ENCODE data around the gene SP140.

DNA sequence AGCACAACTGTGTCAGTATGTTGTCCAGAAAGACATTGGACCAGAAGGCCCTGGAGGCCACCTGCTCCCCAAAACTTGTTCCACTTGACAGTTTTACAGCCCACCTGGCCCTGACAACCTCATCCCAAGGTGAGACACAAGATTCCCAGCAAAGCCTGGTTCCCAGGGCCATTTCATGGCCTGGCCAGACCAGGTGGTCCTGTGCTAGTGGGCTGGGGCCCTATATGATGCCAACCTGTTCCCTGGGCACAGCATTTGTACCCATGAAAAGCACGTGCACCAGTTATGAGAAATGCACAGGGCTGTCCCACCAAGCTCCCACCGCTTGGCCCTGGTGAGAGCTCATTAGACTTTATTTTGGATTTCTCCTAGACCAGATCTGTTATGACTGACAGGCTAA is 95.5 kb downstream of the SP140 start:
- TF ChIP-seq, protein P1, sequence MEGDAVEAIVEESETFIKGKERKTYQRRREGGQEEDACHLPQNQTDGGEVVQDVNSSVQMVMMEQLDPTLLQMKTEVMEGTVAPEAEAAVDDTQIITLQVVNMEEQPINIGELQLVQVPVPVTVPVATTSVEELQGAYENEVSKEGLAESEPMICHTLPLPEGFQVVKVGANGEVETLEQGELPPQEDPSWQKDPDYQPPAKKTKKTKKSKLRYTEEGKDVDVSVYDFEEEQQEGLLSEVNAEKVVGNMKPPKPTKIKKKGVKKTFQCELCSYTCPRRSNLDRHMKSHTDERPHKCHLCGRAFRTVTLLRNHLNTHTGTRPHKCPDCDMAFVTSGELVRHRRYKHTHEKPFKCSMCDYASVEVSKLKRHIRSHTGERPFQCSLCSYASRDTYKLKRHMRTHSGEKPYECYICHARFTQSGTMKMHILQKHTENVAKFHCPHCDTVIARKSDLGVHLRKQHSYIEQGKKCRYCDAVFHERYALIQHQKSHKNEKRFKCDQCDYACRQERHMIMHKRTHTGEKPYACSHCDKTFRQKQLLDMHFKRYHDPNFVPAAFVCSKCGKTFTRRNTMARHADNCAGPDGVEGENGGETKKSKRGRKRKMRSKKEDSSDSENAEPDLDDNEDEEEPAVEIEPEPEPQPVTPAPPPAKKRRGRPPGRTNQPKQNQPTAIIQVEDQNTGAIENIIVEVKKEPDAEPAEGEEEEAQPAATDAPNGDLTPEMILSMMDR (IDR thresholded peaks at IDR 0.05; ENCODE audit: low read length), result no peak
- TF ChIP-seq EZH2 (optimal IDR thresholded peaks at IDR 0.05; ENCODE audit: low read depth, low read length), result no peak
